ENCODE measurements around the gene ITPRID1. TPM values are rescaled to one million over a fixed set of nuclear protein-coding genes. Genes with fewer than 3 reads are reported as not detected.

Gene ITPRID1
- polyA plus RNA-seq, 3 donors = not detected

DNA sequence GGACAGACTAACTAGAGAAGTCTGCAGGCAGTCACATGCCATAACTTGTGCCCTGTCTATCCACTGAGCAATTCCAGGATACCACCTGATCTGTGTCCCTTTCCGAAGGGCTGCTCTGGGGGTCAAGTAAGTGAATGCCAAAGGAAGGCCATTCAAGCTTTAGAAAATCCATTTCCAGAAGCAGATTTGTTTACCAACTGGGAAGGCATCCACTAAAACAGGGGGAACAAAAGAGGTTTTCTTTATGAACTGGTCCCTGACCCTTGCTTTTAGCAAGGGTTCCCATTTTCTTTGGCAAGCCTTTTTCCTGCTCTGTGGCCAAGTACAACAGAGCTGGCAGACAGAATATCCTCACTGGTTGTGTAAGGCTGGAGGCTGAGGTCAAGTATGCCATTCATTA, 36.5 kb downstream of the ITPRID1 start:
- no peaks in the 10 kb centered on the region for H4K20me1 ChIP-seq (ENCODE audit: insufficient read depth, low read length)
- no peak overlapping the region for H2AFZ ChIP-seq (ENCODE audit: insufficient read depth, low read depth, low read length, poor library complexity, severe bottlenecking)
- H3K9me3 Mint-ChIP-seq = peaks cover 0 to 2% (median 0%) of the 10 kb centered on the region in 7 donors

DNA sequence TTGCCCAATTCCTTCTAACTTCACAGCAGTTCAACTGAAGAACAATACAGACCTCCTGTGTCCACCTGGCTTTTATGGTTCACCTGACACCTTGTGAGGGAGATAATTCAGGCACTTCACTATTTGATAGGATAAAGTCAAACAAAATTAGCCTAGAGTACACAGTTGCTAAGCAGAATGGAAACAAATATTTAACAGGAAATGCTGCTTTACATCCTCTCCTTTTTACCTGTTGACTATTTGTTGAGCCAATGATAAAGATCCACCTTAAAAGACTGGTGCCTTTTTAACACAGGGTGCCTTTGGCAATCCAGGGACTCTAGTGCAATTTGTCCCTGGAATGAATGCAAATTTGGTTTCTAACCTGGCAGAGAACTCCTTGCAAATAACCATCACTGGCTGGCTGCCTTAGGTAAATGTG, 39.8 kb downstream of the ITPRID1 start:
- TF ChIP-seq, protein P1, sequence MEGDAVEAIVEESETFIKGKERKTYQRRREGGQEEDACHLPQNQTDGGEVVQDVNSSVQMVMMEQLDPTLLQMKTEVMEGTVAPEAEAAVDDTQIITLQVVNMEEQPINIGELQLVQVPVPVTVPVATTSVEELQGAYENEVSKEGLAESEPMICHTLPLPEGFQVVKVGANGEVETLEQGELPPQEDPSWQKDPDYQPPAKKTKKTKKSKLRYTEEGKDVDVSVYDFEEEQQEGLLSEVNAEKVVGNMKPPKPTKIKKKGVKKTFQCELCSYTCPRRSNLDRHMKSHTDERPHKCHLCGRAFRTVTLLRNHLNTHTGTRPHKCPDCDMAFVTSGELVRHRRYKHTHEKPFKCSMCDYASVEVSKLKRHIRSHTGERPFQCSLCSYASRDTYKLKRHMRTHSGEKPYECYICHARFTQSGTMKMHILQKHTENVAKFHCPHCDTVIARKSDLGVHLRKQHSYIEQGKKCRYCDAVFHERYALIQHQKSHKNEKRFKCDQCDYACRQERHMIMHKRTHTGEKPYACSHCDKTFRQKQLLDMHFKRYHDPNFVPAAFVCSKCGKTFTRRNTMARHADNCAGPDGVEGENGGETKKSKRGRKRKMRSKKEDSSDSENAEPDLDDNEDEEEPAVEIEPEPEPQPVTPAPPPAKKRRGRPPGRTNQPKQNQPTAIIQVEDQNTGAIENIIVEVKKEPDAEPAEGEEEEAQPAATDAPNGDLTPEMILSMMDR (IDR thresholded peaks at IDR 0.05) = no peak
- Histone ChIP-seq H3K4me1 (ENCODE audit: control insufficient read depth in 1 of 2, insufficient read depth in 2 of 2, low read length in 2 of 2) (no peaks in the 10 kb centered on the region), H3K9me3 (replicated peaks in 1 of 2; ENCODE audit: control insufficient read depth in 1 of 2, insufficient read depth in 1 of 2, low read length in 2 of 2) (no peaks in the 10 kb centered on the region), H3K27ac (ENCODE audit: low read depth in 1 of 2, low read length in 2 of 2) (no peak overlapping the region), H2AFZ (ENCODE audit: insufficient read depth, low read depth, low read length, poor library complexity, severe bottlenecking) (no peak overlapping the region), H3K4me2 (replicated peaks; ENCODE audit: extremely low read depth, low read length, poor library complexity, severe bottlenecking) (no peak overlapping the region), H3K79me2 (ENCODE audit: insufficient read depth, low read length) (no peaks in the 10 kb centered on the region), H3K27me3 (ENCODE audit: control insufficient read depth in 2 of 2, insufficient read depth in 2 of 2, low read length in 2 of 2) (no peaks in the 10 kb centered on the region), H3K4me3 (replicated peaks in 1 of 3; ENCODE audit: low read depth in 2 of 3, low read length in 3 of 3) (no peak overlapping the region), H3K36me3 (replicated peaks in 1 of 2; ENCODE audit: control insufficient read depth in 1 of 2, insufficient read depth in 2 of 2, low read length in 2 of 2) (no peaks in the 10 kb centered on the region), H4K20me1 (ENCODE audit: insufficient read depth, low read length) (no peaks in the 10 kb centered on the region), H3K9ac (ENCODE audit: insufficient read depth, low read length, poor library complexity, severe bottlenecking) (no peak overlapping the region)
- Mint-ChIP-seq H3K27me3 (ENCODE audit: low read depth in 3 of 3) (no peaks in the 10 kb centered on the region), H3K4me1 (no peaks in the 10 kb centered on the region), H3K36me3 (no peaks in the 10 kb centered on the region), H3K4me3 (no peak overlapping the region), H3K27ac (no peak overlapping the region), H3K9me3 (peaks cover 0 to 3% (median 0%) of the 10 kb centered on the region in 7 donors)
- intact Hi-C loops (cut with micrococcal nuclease) = no loop called here
- no peak for DNase-seq

More for the DNA sequence above, 36.5 kb downstream of the ITPRID1 start:
- Histone ChIP-seq H3K4me1 (ENCODE audit: control insufficient read depth in 1 of 2, insufficient read depth in 2 of 2, low read length in 2 of 2) (no peaks in the 10 kb centered on the region), H3K36me3 (replicated peaks in 1 of 2; ENCODE audit: control insufficient read depth in 1 of 2, insufficient read depth in 2 of 2, low read length in 2 of 2) (no peaks in the 10 kb centered on the region), H3K4me3 (replicated peaks in 1 of 3; ENCODE audit: low read depth in 2 of 3, low read length in 3 of 3) (no peak overlapping the region), H3K9me3 (replicated peaks in 1 of 2; ENCODE audit: control insufficient read depth in 1 of 2, insufficient read depth in 1 of 2, low read length in 2 of 2) (no peaks in the 10 kb centered on the region), H3K27ac (ENCODE audit: low read depth in 1 of 2, low read length in 2 of 2) (no peak overlapping the region), H3K4me2 (replicated peaks; ENCODE audit: extremely low read depth, low read length, poor library complexity, severe bottlenecking) (no peak overlapping the region), H3K9ac (ENCODE audit: insufficient read depth, low read length, poor library complexity, severe bottlenecking) (no peak overlapping the region), H3K79me2 (ENCODE audit: insufficient read depth, low read length) (no peaks in the 10 kb centered on the region), H3K27me3 (ENCODE audit: control insufficient read depth in 2 of 2, insufficient read depth in 2 of 2, low read length in 2 of 2) (no peaks in the 10 kb centered on the region)
- Mint-ChIP-seq H3K27me3 (ENCODE audit: low read depth in 3 of 3) (no peaks in the 10 kb centered on the region), H3K27ac (no peak overlapping the region), H3K4me3 (no peak overlapping the region), H3K4me1 (no peaks in the 10 kb centered on the region), H3K36me3 (no peaks in the 10 kb centered on the region)
- no peak for DNase-seq
- TF ChIP-seq, protein P1 (IDR thresholded peaks at IDR 0.05) = no peak
- intact Hi-C loops (cut with micrococcal nuclease) = no loop called here
- WGBS (ENCODE audit: insufficient coverage) = 83% methylated on average over 1 of the region's 1 CpG
